GM12891 (cell line): ENCODE results near the gene GJC1.
"Not testable (repeated sequence)": the region's sequence is repeated elsewhere in the genome, so short reads cannot be mapped to it uniquely, and the experiment has no call there.

Experiments
- DNase-seq: peaks from one replicate; pipeline ENCODE4 v3.0.0; 2011; ENCODE audit warnings: low spot score; ENCODE audit not compliant: insufficient read length
- FAIRE-seq: peaks from 2 replicates; lab custom pipeline; 2011; peaks lifted over from hg19 to GRCh38; lab: Jason Lieb, UNC
- PAX5 ChIP-seq: IDR thresholded peaks from 2 replicates; pipeline ENCODE4 v1.6.1; 2011; ENCODE audit warnings: low read length, moderate library complexity, mild to moderate bottlenecking; ENCODE audit not compliant: insufficient read depth, severe bottlenecking
- POLR2A ChIP-seq: IDR thresholded peaks from 2 replicates; pipeline ENCODE4 v1.6.1; 2011; ENCODE audit warnings: low read depth, low read length, control low read depth
- POLR2AphosphoS5 ChIP-seq: IDR thresholded peaks from 2 replicates; pipeline ENCODE4 v1.6.1; 2011; ENCODE audit warnings: low read depth, low read length, control low read depth
- POU2F2 ChIP-seq: IDR thresholded peaks from 2 replicates; pipeline ENCODE4 v1.6.1; 2011; ENCODE audit warnings: low read depth, mild to moderate bottlenecking, control low read depth, low read length, moderate library complexity
- SPI1 ChIP-seq: IDR thresholded peaks from 2 replicates; pipeline ENCODE4 v1.6.1; 2011; ENCODE audit warnings: low read depth, low read length, control low read depth
- TAF1 ChIP-seq: IDR thresholded peaks from 2 replicates; pipeline ENCODE4 v1.6.1; 2011; ENCODE audit warnings: low read depth, low read length, control low read depth

Gene GJC1

DNA sequence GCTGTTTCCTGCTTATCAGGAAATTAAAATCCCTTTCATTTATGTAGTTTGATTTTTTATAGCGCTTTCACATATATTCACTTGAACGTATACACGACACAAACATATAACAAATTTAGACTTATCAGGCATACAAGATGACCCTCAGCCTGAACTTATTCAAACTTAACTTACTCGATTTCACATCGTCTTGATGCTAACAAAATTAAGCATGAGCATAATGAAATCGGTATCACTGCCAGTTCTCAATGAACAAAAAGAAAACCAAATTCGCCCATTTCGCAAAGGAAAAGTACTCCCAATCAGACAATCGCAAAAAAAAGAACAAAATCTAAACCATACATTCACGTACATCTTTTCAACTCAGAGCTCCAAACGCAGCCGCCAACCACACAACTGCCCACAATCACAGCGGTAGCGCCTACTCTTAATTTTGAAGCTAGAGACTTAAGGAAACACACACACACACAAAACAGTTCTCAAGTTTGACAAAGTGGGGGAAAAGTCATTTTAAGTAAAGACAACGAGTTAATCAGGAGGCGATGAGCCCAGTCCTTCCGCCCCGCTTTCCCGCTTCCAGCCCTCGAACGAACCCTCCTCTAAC is 1.1 kb downstream of the GJC1 start:
- FAIRE-seq, result peak; percentile 54
- TF ChIP-seq POLR2AphosphoS5, result no peak
- no peak for DNase-seq

DNA sequence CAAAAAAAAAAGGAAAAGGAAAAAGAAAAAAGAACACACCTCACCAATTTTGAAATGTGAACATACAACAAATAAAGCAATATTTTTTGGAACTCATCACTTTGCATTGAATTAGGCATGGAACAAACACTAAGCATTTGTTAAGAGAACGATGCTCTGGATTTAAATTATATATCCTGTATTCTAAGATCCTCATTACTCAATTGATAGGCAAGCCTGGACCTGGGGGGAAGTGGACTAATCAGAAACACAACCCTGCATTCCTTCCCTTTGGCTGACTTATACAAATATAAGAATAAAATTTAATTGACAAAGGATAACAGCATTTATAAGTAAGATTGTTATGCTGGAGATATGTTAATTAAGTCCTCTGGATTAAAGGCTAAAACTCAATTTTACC is 2.2 kb downstream of the GJC1 start:
- no peak for TF ChIP-seq PAX5
- TF ChIP-seq POLR2AphosphoS5, result no peak
- TF ChIP-seq SPI1, result no peak
- TF ChIP-seq POLR2A, result no peak
- TF ChIP-seq POU2F2, result no peak
- TF ChIP-seq TAF1, result no peak
- FAIRE-seq (no peak), DNase-seq (no peak)

GRCh38 chr17:44826123-44826790 is 3.8 kb downstream of the GJC1 start:
- no peak for FAIRE-seq
- no peak for DNase-seq
- TF ChIP-seq POLR2AphosphoS5 (no peak), POU2F2 (no peak), POLR2A (no peak), SPI1 (no peak), PAX5 (no peak), TAF1 (no peak)

DNA sequence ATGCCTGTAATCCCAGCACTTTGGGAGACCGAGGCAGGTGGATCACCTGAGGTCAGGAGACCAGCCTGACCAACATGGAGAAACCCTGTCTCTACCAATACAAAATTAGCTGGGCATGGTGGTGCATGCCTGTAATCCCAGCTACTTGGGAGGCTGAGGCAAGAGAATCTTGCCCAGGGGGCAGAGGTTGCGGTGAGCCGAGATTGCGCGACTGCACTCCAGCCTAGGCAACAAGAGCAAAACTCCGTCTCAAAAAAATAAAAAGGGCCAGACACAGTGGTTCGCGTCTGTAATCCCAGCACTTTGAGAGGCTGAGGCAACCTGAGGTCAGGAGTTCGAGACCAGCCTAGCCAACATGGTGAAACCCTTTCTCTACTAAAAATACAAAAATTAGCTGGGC is 4.9 kb downstream of the GJC1 start:
- DNase-seq, FAIRE-seq: not testable (repeated sequence)

DNA sequence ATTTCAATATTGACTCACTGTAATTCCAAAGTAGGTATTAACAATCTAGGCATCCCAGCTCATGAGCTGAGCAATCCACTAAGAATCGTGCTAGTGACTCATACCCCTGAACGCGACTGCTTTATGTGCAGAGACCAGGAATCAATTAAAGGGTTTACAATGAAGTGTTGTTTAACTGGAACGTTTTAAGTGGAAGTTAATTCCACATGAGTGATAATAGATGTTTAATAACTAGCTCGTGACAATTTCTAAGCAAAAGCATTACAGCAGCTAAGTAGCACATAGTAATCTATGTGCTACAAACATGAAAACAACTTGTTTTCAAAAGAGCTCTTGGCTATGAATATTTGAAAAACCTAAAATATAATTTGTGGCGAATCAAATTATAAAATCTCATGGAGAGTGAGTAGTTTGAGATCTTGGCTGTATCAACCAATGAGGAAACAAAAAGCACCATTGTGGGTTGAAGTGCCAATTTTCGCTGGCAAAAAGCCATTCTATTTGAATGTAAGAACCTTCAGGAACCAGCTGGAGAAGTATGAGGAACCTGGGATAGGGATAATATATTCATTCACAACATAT is 9.4 kb downstream of the GJC1 start:
- no peak for DNase-seq
- TF ChIP-seq SPI1, result no peak
- TF ChIP-seq TAF1, result no peak
- no peak for TF ChIP-seq POU2F2
- TF ChIP-seq POLR2A, result no peak
- no peak for TF ChIP-seq PAX5
- TF ChIP-seq POLR2AphosphoS5, result no peak
- no peak for FAIRE-seq

GRCh38 chr17:44818508-44818907 is 11.6 kb downstream of the GJC1 start:
- FAIRE-seq, DNase-seq: not testable (repeated sequence)

GRCh38 chr17:44812263-44812662 is 17.8 kb downstream of the GJC1 start:
- TF ChIP-seq TAF1 (no peak), POLR2A (no peak), PAX5 (no peak), POU2F2 (no peak), SPI1 (no peak), POLR2AphosphoS5 (no peak)
- no peak for FAIRE-seq
- no peak for DNase-seq

GRCh38 chr17:44808656-44809388 is 21.3 kb downstream of the GJC1 start:
- FAIRE-seq, DNase-seq: not testable (repeated sequence)

GRCh38 chr17:44808156-44808555 is 21.9 kb downstream of the GJC1 start:
- FAIRE-seq (no peak), DNase-seq (no peak)
- TF ChIP-seq PAX5, result no peak
- TF ChIP-seq POLR2AphosphoS5, result no peak
- no peak for TF ChIP-seq POLR2A
- TF ChIP-seq TAF1, result no peak
- no peak for TF ChIP-seq SPI1
- no peak for TF ChIP-seq POU2F2

GRCh38 chr17:44807817-44808155 is 22.3 kb downstream of the GJC1 start:
- DNase-seq (no peak), FAIRE-seq (no peak)
- TF ChIP-seq SPI1, result no peak
- TF ChIP-seq TAF1, result no peak
- no peak for TF ChIP-seq PAX5
- TF ChIP-seq POU2F2, result no peak
- no peak for TF ChIP-seq POLR2AphosphoS5
- no peak for TF ChIP-seq POLR2A
